NCI-H1092 treated with DMSO at 0.1 percent for 48 hours (cell line): ENCODE measurements around the gene KRTAP12-3.
"Not testable (repeated sequence)": the region's sequence is repeated elsewhere in the genome, so short reads cannot be mapped to it uniquely, and the experiment has no call there.

Source experiments
- DNase-seq: peaks from one replicate; lab custom pipeline; 2025; lab: John Stamatoyannopoulos, UW

Gene KRTAP12-3

GRCh38 chr21:44685050-44685449, 27.3 kb downstream of the KRTAP12-3 start:
- not testable (repeated sequence) for DNase-seq

DNA sequence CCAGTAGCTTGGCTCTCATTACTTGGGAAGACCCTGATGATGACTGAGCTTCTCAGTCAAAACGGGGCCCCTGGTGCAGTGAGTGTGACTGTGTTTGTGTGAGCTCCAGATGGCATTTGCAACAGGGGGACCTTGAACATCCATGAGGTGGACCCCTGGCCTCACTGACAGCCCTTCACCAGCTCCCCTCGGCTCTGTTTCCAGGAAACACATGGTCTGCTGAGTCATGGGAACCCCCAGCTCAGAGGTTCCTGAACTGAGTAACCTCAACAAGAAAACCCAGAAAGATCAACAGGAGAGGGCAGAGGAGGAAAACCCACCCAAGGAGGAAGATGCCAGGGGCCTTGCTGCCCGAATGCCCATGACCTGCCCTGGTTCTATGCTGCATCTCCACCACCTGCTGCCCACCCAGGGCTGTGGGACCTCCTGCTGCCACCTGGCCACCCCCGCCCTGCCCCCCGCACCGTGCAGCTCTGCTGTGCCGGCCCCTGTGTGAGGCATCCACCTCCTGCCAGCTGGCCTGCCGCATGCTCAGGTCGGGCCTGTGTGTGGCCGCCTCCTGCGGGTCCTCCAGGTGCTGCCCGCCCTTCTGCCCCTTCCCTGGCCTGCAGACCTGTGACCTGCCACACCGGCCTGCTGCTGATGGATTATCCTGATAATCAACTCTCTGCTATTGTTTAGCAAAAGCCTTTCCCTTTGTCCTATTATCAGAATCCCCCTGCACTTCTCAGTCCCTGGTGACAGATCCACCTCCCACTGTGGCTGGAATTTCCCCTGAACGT, 28.5 kb downstream of the KRTAP12-3 start:
- no peak for DNase-seq

GRCh38 chr21:44686843-44687561, 29.3 kb downstream of the KRTAP12-3 start:
- no peak for DNase-seq

DNA sequence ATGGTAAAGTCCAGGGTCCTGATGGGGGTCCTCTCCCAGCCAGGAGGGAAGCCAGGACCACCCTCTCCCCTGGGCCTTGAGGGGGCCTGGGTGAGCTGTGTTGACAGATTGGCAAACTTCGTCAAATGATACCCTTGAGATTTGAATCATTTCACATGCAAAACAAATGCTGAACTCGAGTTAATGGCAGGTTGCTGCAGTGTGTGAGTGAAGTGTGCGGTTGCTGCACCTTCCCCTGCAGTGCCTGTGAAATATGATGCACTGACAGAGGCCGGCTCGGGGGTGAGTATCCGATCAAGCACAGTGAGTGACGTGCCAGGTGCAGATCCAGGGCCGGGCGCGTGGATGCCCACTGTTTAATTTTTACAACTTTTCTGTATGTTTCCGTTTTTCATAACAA, 29.9 kb downstream of the KRTAP12-3 start:
- peak; percentile 33 for DNase-seq

DNA sequence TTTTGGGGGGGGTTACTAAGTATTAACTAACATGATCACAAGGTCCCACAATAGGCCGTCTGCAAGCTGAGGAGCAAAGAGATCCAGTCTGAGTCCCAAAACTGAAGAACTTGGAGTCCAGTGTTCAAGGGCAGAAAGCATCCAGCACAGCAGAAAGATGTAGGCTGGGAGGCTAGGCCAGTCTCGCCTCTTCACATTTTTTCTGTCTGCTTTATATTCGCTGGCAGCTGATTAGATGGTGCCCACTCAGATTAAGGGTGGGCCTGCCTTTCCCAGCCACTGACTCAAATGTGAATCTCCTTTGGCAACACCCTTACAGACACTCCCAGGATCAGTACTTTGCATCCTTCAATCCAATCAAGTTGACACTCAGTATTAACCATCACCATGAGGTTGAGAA, 32.0 kb downstream of the KRTAP12-3 start:
- DNase-seq, result not testable (repeated sequence)

DNA sequence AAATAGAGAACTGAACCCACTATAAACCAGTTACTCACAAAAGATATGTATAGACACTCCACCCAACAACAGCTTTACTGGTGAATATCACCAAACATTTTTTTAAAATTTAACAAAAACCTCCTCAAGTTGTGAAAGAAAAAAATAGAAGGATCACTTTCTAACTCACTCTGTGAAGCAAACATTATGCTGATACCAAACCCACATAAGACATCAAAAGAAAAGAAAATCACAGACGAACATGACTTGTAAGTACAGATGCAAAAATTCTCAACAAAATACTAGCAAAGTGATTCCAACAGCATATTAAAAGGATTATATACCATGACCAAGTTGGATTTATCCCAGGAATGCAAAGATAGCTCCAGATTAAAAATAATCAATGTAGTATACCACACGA, 34.0 kb downstream of the KRTAP12-3 start:
- no peak for DNase-seq

- DNase-seq, result no peak
Measured at GRCh38 chr21:44692798-44693512, 35.2 kb downstream of the KRTAP12-3 start.

DNA sequence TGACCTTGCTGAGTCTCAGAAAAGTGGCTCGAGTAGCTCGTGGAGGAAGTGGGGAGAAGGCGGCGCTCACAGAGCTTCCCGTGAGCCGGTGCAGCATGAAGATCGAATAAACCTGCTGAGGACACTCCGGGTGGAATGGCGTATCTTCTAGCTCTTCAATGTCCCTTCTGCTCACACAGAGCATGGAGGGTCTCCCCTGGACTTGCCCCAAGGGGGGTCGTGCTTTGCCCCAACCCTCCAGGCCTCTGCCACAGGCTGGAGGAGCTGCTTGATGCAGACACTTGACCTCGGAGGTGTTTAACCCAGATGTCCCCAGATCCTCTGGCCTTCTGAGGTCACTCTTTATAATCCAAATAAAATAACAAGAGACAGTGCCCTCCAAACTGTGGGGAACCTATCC, 37.0 kb downstream of the KRTAP12-3 start:
- DNase-seq, result no peak

DNA sequence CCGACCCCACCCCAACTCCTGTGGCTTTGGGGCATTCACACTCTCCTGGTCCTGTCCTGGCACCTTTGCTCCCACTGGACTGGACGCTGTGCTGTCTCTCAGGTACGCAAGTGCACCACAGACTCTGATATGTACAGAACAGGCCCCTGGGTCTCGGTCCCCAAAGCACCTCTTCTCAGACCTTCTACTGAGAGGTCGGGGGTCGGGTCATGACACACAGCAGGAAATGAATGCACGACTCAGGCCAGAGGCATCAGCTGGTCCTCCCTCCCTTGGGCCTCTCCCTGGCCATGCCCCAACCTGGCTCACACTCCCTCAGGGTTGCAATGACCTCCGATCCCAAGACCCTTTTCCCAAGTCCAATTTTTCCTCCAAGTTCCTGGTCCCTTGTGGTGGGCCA, 37.5 kb downstream of the KRTAP12-3 start:
- DNase-seq, result no peak

DNA sequence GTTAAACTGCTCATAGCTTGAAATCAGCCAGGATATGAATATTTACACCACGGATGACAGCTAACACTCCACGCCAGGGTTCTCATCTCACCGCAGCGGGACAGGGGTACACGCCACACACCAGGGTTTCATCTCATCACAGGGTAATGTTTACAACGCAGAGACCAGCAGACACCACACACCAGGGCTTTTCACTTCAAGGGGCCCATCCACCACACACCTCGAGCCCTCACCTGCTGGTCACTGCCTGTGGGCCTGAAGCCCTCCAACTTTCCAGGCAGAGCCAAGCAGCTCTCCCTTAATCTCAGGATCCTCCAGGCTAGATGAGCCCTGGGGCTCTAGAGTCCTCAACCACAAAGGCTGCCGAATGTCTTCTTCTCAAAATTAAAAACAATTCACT, 37.9 kb downstream of the KRTAP12-3 start:
- no peak for DNase-seq

GRCh38 chr21:44696572-44696971, 38.8 kb downstream of the KRTAP12-3 start:
- no peak for DNase-seq

DNA sequence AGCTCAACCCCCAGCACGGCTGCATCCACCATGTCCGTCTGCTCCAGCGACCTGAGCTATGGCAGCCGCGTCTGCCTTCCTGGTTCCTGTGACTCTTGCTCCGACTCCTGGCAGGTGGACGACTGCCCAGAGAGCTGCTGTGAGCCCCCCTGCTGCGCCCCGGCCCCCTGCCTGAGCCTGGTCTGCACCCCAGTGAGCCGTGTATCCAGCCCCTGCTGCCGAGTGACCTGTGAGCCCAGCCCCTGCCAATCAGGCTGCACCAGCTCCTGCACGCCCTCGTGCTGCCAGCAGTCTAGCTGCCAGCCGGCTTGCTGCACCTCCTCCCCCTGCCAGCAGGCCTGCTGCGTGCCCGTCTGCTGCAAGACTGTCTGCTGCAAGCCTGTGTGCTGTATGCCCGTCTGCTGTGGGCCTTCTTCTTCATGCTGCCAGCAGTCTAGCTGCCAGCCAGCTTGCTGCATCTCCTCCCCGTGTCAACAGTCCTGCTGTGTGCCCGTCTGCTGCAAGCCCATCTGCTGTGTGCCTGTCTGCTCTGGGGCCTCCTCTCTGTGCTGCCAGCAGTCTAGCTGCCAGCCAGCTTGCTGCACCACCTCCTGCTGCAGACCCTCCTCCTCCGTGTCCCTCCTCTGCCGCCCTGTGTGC, 39.6 kb downstream of the KRTAP12-3 start, which contains the start of gene KRTAP10-12:
Gene KRTAP10-12, plus strand, starts transcription at position 1 of the 639 bp plus-strand sequence. Its CDS starts 30 bp downstream, at position 31.
- DNase-seq, result not testable (repeated sequence)

GRCh38 chr21:44697811-44698734, 40.3 kb downstream of the KRTAP12-3 start:
- DNase-seq, result no peak

DNA sequence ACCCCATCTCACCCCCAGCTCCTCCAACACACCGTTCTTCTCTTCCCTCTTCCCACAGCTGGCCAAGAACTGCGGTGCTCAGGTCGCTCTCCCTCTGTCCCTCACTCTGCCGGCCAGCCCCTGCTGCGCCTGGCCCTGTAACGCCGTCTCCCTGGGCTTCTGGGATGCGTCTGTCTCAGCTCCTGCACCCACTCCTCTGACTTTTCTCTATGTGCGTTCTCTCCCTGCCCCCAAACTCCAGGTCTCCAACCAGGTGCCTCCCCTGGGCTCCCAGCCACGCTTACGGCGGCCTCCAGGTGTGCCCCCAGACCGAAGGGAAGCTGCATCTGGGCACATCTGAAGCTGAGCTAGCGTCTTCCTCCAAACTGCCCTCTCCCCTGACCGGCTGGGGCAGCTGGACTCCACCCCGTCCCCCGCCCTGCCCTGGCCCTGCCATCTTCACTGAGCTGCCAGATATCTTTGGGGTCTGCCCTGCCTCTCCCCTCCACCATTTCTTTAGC, 41.8 kb downstream of the KRTAP12-3 start:
- DNase-seq, result no peak

GRCh38 chr21:44700101-44701022, 42.6 kb downstream of the KRTAP12-3 start:
- no peak for DNase-seq

- no peak for DNase-seq
Measured at GRCh38 chr21:44701023-44701400, 43.3 kb downstream of the KRTAP12-3 start.

GRCh38 chr21:44701541-44701940, 43.8 kb downstream of the KRTAP12-3 start:
- DNase-seq, result peak; percentile 39

GRCh38 chr21:44702111-44702972, 44.6 kb downstream of the KRTAP12-3 start:
- peak; percentile 82 for DNase-seq
